Upper lobe of left lung (tissue), 4 donors: Measurements from ENCODE around the gene RFWD3.

Experiments
- CTCF ChIP-seq, 6 experiments: fragments of 450-650 bp in 4 of 6; fragments of 200-600 bp in 2 of 6; sonication (generic) in 2 of 6; IDR thresholded peaks; one replicate each; pipeline ENCODE4 v1.5.1; 2016 to 2019; ENCODE audit warnings: antibody characterized with exemption in 6 of 6
- EP300 ChIP-seq, 4 donors: sonication (generic); formaldehyde crosslinking; IDR thresholded peaks; one replicate each; pipeline ENCODE4 v1.5.1; 2017; ENCODE audit warnings: antibody characterized with exemption in 4 of 4, control low read depth in 2 of 4
- POLR2A ChIP-seq, 4 donors: fragments of 450-650 bp; IDR thresholded peaks; one replicate each; pipeline ENCODE4 v1.5.1; 2016 to 2017; ENCODE audit warnings: antibody characterized with exemption in 4 of 4, mild to moderate bottlenecking in 2 of 4
- POLR2AphosphoS5 ChIP-seq, 2 donors: sonication (generic); formaldehyde crosslinking; IDR thresholded peaks; one replicate each; pipeline ENCODE4 v1.5.1; 2017; ENCODE audit warnings: antibody characterized with exemption in 2 of 2

- TF ChIP-seq EP300 (IDR thresholded peaks at IDR 0.05) (no peak), CTCF (IDR thresholded peaks at IDR 0.05) (no peak), POLR2AphosphoS5 (IDR thresholded peaks at IDR 0.05) (no peak), POLR2A (IDR thresholded peaks at IDR 0.05) (no peak)
Observed at GRCh38 chr16:74654536-74655050, 12.1 kb downstream of the RFWD3 start.
